HEK293 (cell line): Measurements from ENCODE around the gene CASKIN1.

Experiments
- CTCF ChIA-PET: fragments of 350-600 bp; formaldehyde crosslinking; extraction: SDS; loops from one replicate; lab custom pipeline; 2021; ENCODE audit warnings: antibody characterized with exemption; lab: Yijun Ruan, JAX
- POLR2A ChIA-PET: fragments of 300-600 bp; formaldehyde crosslinking; extraction: SDS; loops from one replicate; lab custom pipeline; 2020; ENCODE audit warnings: antibody characterized with exemption, inconsistent platforms; lab: Yijun Ruan, JAX
- H3K27ac ChIP-seq: fragments of 200-500 bp; sonication (Bioruptor generic); 2 replicates; pipeline ENCODE4 v1.5.1; 2014; ENCODE audit warnings: low read depth, low read length, control low read depth, inconsistent platforms; ENCODE audit errors: extremely low read depth
- H3K36me3 ChIP-seq, 2 experiments: fragments of 200-500 bp in 1 of 2; sonication (Bioruptor generic) in 1 of 2; 1 replicate in 1 of 2; 2 replicates in 1 of 2; pipeline ENCODE4 v1.5.1; 2014 to 2017; ENCODE audit warnings: inconsistent platforms in 2 of 2, low read length in 2 of 2; ENCODE audit not compliant: control insufficient read depth in 2 of 2, insufficient read depth in 1 of 2
- H3K4me1 ChIP-seq: fragments of 200-500 bp; sonication (Bioruptor generic); 2 replicates; pipeline ENCODE4 v1.5.1; 2014; ENCODE audit warnings: mild to moderate bottlenecking, low read length, inconsistent platforms; ENCODE audit not compliant: control insufficient read depth, insufficient read depth
- H3K4me3 ChIP-seq: 2 replicates; pipeline ENCODE4 v1.5.1; 2011; ENCODE audit warnings: low read depth, mild to moderate bottlenecking, control low read depth, low read length, moderate library complexity
- H3K9me3 ChIP-seq: fragments of 200-500 bp; sonication (Bioruptor generic); 2 replicates; pipeline ENCODE4 v1.5.1; 2014; ENCODE audit warnings: low read depth, low read length, inconsistent platforms; ENCODE audit not compliant: control insufficient read depth, insufficient read depth
- BCL11B ChIP-seq: fragments of 450-650 bp; formaldehyde crosslinking; IDR thresholded peaks from 2 replicates; pipeline ENCODE4 v1.5.1; 2016; ENCODE audit warnings: low read depth, missing biosample characterization, missing genetic modification characterization
- KLF10 ChIP-seq: fragments of 450-650 bp; IDR thresholded peaks from 2 replicates; pipeline ENCODE4 v1.5.1; 2018; ENCODE audit warnings: missing biosample characterization, mild to moderate bottlenecking, missing genetic modification characterization
- TCF7L2 ChIP-seq: IDR thresholded peaks from 2 replicates; pipeline ENCODE4 v1.6.1; 2011; ENCODE audit warnings: low read depth, mild to moderate bottlenecking, inconsistent platforms, low read length, moderate library complexity, borderline replicate concordance
- ZBTB8A ChIP-seq: fragments of 450-650 bp; formaldehyde crosslinking; IDR thresholded peaks from 2 replicates; pipeline ENCODE4 v1.5.1; 2016; ENCODE audit warnings: missing biosample characterization, missing genetic modification characterization
- ZIC2 ChIP-seq: fragments of 450-650 bp; formaldehyde crosslinking; IDR thresholded peaks from 2 replicates; pipeline ENCODE4 v1.5.1; 2016; ENCODE audit warnings: missing biosample characterization, missing genetic modification characterization
- ZNF132 ChIP-seq: fragments of 450-650 bp; formaldehyde crosslinking; IDR thresholded peaks from 2 replicates; pipeline ENCODE4 v1.5.1; 2017; ENCODE audit warnings: missing biosample characterization, missing genetic modification characterization, borderline replicate concordance
- ZNF148 ChIP-seq: fragments of 450-650 bp; formaldehyde crosslinking; IDR thresholded peaks from 2 replicates; pipeline ENCODE4 v1.5.0; 2017; ENCODE audit warnings: missing biosample characterization, missing genetic modification characterization, borderline replicate concordance
- ZNF155 ChIP-seq: fragments of 450-650 bp; formaldehyde crosslinking; IDR thresholded peaks from 2 replicates; pipeline ENCODE4 v1.5.1; 2016; ENCODE audit warnings: missing biosample characterization, missing genetic modification characterization
- ZNF169 ChIP-seq: fragments of 450-650 bp; formaldehyde crosslinking; IDR thresholded peaks from 2 replicates; pipeline ENCODE4 v1.5.1; 2016; ENCODE audit warnings: missing biosample characterization, missing genetic modification characterization
- ZNF202 ChIP-seq: fragments of 450-650 bp; formaldehyde crosslinking; IDR thresholded peaks from 2 replicates; pipeline ENCODE4 v1.5.1; 2016; ENCODE audit warnings: missing biosample characterization, missing genetic modification characterization, borderline replicate concordance
- ZNF26 ChIP-seq: fragments of 450-650 bp; formaldehyde crosslinking; IDR thresholded peaks from 2 replicates; pipeline ENCODE4 v1.5.1; 2016; ENCODE audit warnings: missing biosample characterization, missing genetic modification characterization
- ZNF341 ChIP-seq: fragments of 450-650 bp; formaldehyde crosslinking; IDR thresholded peaks from 2 replicates; pipeline ENCODE4; 2016; ENCODE audit warnings: low read depth, missing biosample characterization, missing genetic modification characterization
- ZNF398 ChIP-seq: fragments of 450-650 bp; formaldehyde crosslinking; IDR thresholded peaks from 2 replicates; pipeline ENCODE4 v1.5.1; 2017; ENCODE audit warnings: missing biosample characterization, missing genetic modification characterization
- ZNF48 ChIP-seq: fragments of 450-650 bp; formaldehyde crosslinking; IDR thresholded peaks from 2 replicates; pipeline ENCODE4 v1.5.1; 2016; ENCODE audit warnings: missing biosample characterization, missing genetic modification characterization
- ZNF513 ChIP-seq: fragments of 450-650 bp; IDR thresholded peaks from 2 replicates; pipeline ENCODE4 v1.5.1; 2018; ENCODE audit warnings: missing biosample characterization, missing genetic modification characterization
- ZNF560 ChIP-seq: fragments of 450-650 bp; formaldehyde crosslinking; IDR thresholded peaks from 2 replicates; pipeline ENCODE4 v1.5.1; 2017; ENCODE audit warnings: missing biosample characterization, missing genetic modification characterization, borderline replicate concordance
- ZNF580 ChIP-seq: fragments of 450-650 bp; formaldehyde crosslinking; IDR thresholded peaks from 2 replicates; pipeline ENCODE4 v1.5.1; 2016; ENCODE audit warnings: missing biosample characterization, missing genetic modification characterization
- ZNF670 ChIP-seq: fragments of 450-650 bp; formaldehyde crosslinking; IDR thresholded peaks from 2 replicates; pipeline ENCODE4 v1.5.1; 2016; ENCODE audit warnings: missing biosample characterization, missing genetic modification characterization, low read depth
- ZNF692 ChIP-seq: fragments of 450-650 bp; formaldehyde crosslinking; IDR thresholded peaks from 2 replicates; pipeline ENCODE4 v1.5.1; 2016; ENCODE audit warnings: missing biosample characterization, missing genetic modification characterization
- ZNF791 ChIP-seq: fragments of 450-650 bp; formaldehyde crosslinking; IDR thresholded peaks from 2 replicates; pipeline ENCODE4 v1.5.1; 2016; ENCODE audit warnings: missing biosample characterization, missing genetic modification characterization
- ZSCAN18 ChIP-seq: fragments of 450-650 bp; formaldehyde crosslinking; IDR thresholded peaks from 2 replicates; pipeline ENCODE4 v1.5.1; 2016; ENCODE audit warnings: missing biosample characterization, missing genetic modification characterization

Gene CASKIN1

GRCh38 chr16:2180461-2180860 is 15.9 kb downstream of the CASKIN1 start:
- ChIA-PET CTCF (no interaction called here), POLR2A (interaction anchor here (1.3 kb wide), 1 partner anchor 25 kb away, joined by 13 read pairs; the partner anchor contains the start of gene TRAF7)
- Histone ChIP-seq H3K9me3 (no peaks in the 10 kb centered on the region), H3K27ac (no peak overlapping the region), H3K4me1 (no peaks in the 10 kb centered on the region), H3K4me3 (no peak overlapping the region), H3K36me3 (peaks cover 0 to 38% of the 10 kb centered on the region in 2 experiments; a peak in 1 of 3 replicates)
- TF ChIP-seq ZNF169 (tag by site-specific recombination), result no peak
- TF ChIP-seq ZNF791 (tag by site-specific recombination), result no peak
- no peak for TF ChIP-seq KLF10 (tag by site-specific recombination)
- no peak for TF ChIP-seq ZSCAN18 (tag by site-specific recombination)
- no peak for TF ChIP-seq ZBTB8A
- no peak for TF ChIP-seq ZNF26 (tag by site-specific recombination)
- TF ChIP-seq ZNF513, result no peak
- no peak for TF ChIP-seq BCL11B (tag by site-specific recombination)
- TF ChIP-seq ZNF580 (tag by site-specific recombination), result no peak
- TF ChIP-seq TCF7L2, result no peak
- TF ChIP-seq ZNF670 (tag by site-specific recombination), result no peak
- no peak for TF ChIP-seq ZNF155 (tag by site-specific recombination)

- CTCF ChIA-PET, result interaction anchor here (0.5 kb wide), 1 partner anchor 280 kb away, joined by 4 read pairs; the partner anchor contains the start of gene TEDC2
- Histone ChIP-seq H3K4me3 (no peak overlapping the region), H3K9me3 (no peaks in the 10 kb centered on the region), H3K36me3 (peaks cover 0 to 47% of the 10 kb centered on the region in 2 experiments; a peak in 1 of 3 replicates), H3K4me1 (no peaks in the 10 kb centered on the region), H3K27ac (no peak overlapping the region)
- POLR2A ChIA-PET, result no interaction called here
- TF ChIP-seq ZNF48 (tag by site-specific recombination) (no peak), ZNF202 (no peak)
Observed at GRCh38 chr16:2179576-2179975, 16.8 kb downstream of the CASKIN1 start.

- Histone ChIP-seq H3K4me3 (no peak overlapping the region), H3K9me3 (no peaks in the 10 kb centered on the region), H3K27ac (no peak overlapping the region), H3K36me3 (peaks cover 0 to 48% of the 10 kb centered on the region in 2 experiments; a peak in 1 of 3 replicates), H3K4me1 (no peaks in the 10 kb centered on the region)
- POLR2A ChIA-PET, result no interaction called here
- CTCF ChIA-PET, result no interaction called here
- TF ChIP-seq ZNF560 (no peak), ZNF692 (tag by site-specific recombination) (no peak), ZNF398 (tag by site-specific recombination) (no peak), ZNF132 (tag by site-specific recombination) (no peak), ZNF148 (tag by site-specific recombination) (no peak), ZNF341 (tag by site-specific recombination) (no peak), ZIC2 (tag by site-specific recombination) (no peak)
Observed at GRCh38 chr16:2179107-2179501, 17.3 kb downstream of the CASKIN1 start.
